K562 (cell line): ENCODE results near the gene PRF1. TPM values are rescaled to one million over a fixed set of nuclear protein-coding genes. Genes with fewer than 3 reads are reported as not detected.

Experiments
- ATAC-seq: fragments of 200-7000 bp; cut with Tn5 transposase; 3 replicates; pipeline ENCODE4 v1.9.1; 2020; ENCODE audit warnings: moderate library complexity
- BruUV-seq: library from RNA; stranded (reverse); fragments of 400-500 nt; replicated peaks from 2 replicates; lab custom pipeline; 2021; lab: Mats Ljungman, UMichigan
- CTCF ChIA-PET: fragments of 300-600 bp; formaldehyde crosslinking; extraction: SDS; loops from one replicate; lab custom pipeline; 2021; ENCODE audit warnings: low intra/inter-chr PET ratio; lab: Yijun Ruan, JAX
- POLR2A ChIA-PET: fragments of 300-600, 350-650 bp; sonication (Branson Sonifier 250); formaldehyde crosslinking; extraction: SDS; loops from one replicate; lab custom pipeline; 2021; ENCODE audit warnings: antibody characterized with exemption, inconsistent platforms; lab: Yijun Ruan, JAX
- DNase-seq, 4 experiments: peaks; one replicate each; pipeline versions ENCODE4 v3.0.0 to v3.0.0-alpha.2; 2011 to 2018; ENCODE audit warnings: low spot score in 3 of 4, mixed read lengths in 3 of 4; ENCODE audit errors: extremely low read depth in 1 of 4
- FAIRE-seq: peaks from 2 replicates; lab custom pipeline; 2011; peaks lifted over from hg19 to GRCh38; lab: Jason Lieb, UNC
- H2AFZ ChIP-seq: 2 replicates; pipeline ENCODE4 v1.6.0; 2011; ENCODE audit warnings: low read depth, low read length, control low read depth, inconsistent platforms
- H3K27ac ChIP-seq: fragments of 200-600 bp; 3 replicates; pipeline ENCODE4 v1.8.0; 2011; ENCODE audit warnings: low read depth, mild to moderate bottlenecking, control low read depth, inconsistent platforms, low read length, moderate library complexity, mixed read lengths; ENCODE audit errors: extremely low read depth
- H3K27me3 ChIP-seq, 2 experiments: fragments of 300-600 bp in 1 of 2; 2 replicates in 1 of 2; 3 replicates in 1 of 2; pipeline versions ENCODE4 v1.6.0 to v1.8.0; 2011; ENCODE audit warnings: inconsistent platforms in 2 of 2, low read length in 2 of 2, mild to moderate bottlenecking in 1 of 2, mixed read lengths in 1 of 2, moderate library complexity in 1 of 2; ENCODE audit not compliant: control insufficient read depth in 2 of 2, insufficient read depth in 2 of 2
- H3K36me3 ChIP-seq: fragments of 300-600 bp; 3 replicates; pipeline ENCODE4 v1.8.0; 2011; ENCODE audit warnings: mild to moderate bottlenecking, low read length, inconsistent platforms; ENCODE audit not compliant: control insufficient read depth, insufficient read depth
- H3K4me1 ChIP-seq, 2 experiments: fragments of 200-600 bp in 1 of 2; replicated peaks in 1 of 2; 2 replicates in 1 of 2; 3 replicates in 1 of 2; pipeline versions ENCODE4 v1.5.1 to v1.8.0; 2011; ENCODE audit warnings: inconsistent platforms in 2 of 2, low read length in 2 of 2, mild to moderate bottlenecking in 1 of 2, mixed read lengths in 1 of 2, moderate library complexity in 1 of 2; ENCODE audit not compliant: control insufficient read depth in 2 of 2, insufficient read depth in 2 of 2
- H3K4me2 ChIP-seq: 2 replicates; pipeline ENCODE4 v1.6.1; 2011; ENCODE audit warnings: low read length, control low read depth, inconsistent platforms, mixed read lengths; ENCODE audit not compliant: insufficient read depth
- H3K4me3 ChIP-seq: fragments of 200-600 bp; sonication (generic), shearing (Covaris generic); 2 replicates; pipeline ENCODE4 v1.5.1; 2016; ENCODE audit warnings: control low read depth, inconsistent platforms
- H3K79me2 ChIP-seq: fragments of 200-600 bp; 3 replicates; pipeline ENCODE4 v1.8.0; 2011; ENCODE audit warnings: low read length, inconsistent platforms; ENCODE audit not compliant: control insufficient read depth, insufficient read depth
- H3K9ac ChIP-seq, 2 experiments: 2 replicates each; pipeline versions ENCODE4 v1.6.0 to v1.6.1; 2011; ENCODE audit warnings: low read depth in 2 of 2, low read length in 2 of 2, control low read depth in 1 of 2, inconsistent platforms in 1 of 2, mild to moderate bottlenecking in 1 of 2, mixed read lengths in 1 of 2; ENCODE audit not compliant: insufficient read depth in 1 of 2
- H3K9me1 ChIP-seq: one replicate; pipeline ENCODE4 v1.6.0; 2011; ENCODE audit warnings: inconsistent platforms, mild to moderate bottlenecking, low read length, moderate library complexity; ENCODE audit not compliant: control insufficient read depth, insufficient read depth
- H3K9me3 ChIP-seq: replicated peaks from 2 replicates; pipeline ENCODE4 v1.5.1; 2011; ENCODE audit warnings: low read depth, low read length, inconsistent platforms; ENCODE audit not compliant: control insufficient read depth, insufficient read depth
- H4K20me1 ChIP-seq: replicated peaks from 2 replicates; pipeline ENCODE4 v1.6.1; 2011; ENCODE audit warnings: low read length, inconsistent platforms, mixed read lengths; ENCODE audit not compliant: control insufficient read depth, insufficient read depth
- PRDM10 ChIP-seq: fragments of 450-650 bp; IDR thresholded peaks from 2 replicates; pipeline ENCODE4 v1.6.1; 2018; ENCODE audit not compliant: partially characterized antibody
- ZNF174 ChIP-seq: fragments of 250-450 bp; sonication (Bioruptor Pico); IDR thresholded peaks from 2 replicates; pipeline ENCODE4 v1.4.0; 2020; ENCODE audit warnings: mild to moderate bottlenecking
- WGBS: fragments of 100-300 bp; shearing (Covaris generic); methylation state at CpG from one replicate; pipeline ENCODE4 v1.1.6; 2016; ENCODE audit warnings: low coverage, mixed read lengths; ENCODE audit not compliant: insufficient coverage; ENCODE audit errors: missing lambda C conversion rate; 5-methylcytosine and 5-hydroxymethylcytosine counted together
- in situ Hi-C: fragments of 300-500 bp; cut with MboI; formaldehyde crosslinking; loops from 4 replicates; pipeline ENCODE4 v1.15.0; 2018; ENCODE audit warnings: inconsistent platforms, mixed read lengths
- intact Hi-C: fragments of 100-400 bp; cut with micrococcal nuclease; formaldehyde crosslinking; loops from 2 replicates; pipeline ENCODE4 v1.14.2; 2022
- polyA plus RNA-seq, 8 experiments: library from polyadenylated mRNA; depleted of rRNA in 4 of 8; stranded (reverse) in 5 of 8; unstranded in 3 of 8; fragments of >200 nt; fragmentation: Nextera tagmentation in 2 of 8; fragmentation: Illumina TruSeq in 1 of 8; extraction: Ambion mirVana in 2 of 8; extraction: Trizol in 1 of 8; gene quantifications; 2 replicates each; pipeline versions ENCODE4 v1.2.1 to v1.2.3, GENCODE V29; 2011 to 2014; ENCODE audit warnings: inconsistent platforms in 1 of 8, missing spikeins in 1 of 8
- total RNA-seq, 7 experiments: library from RNA; depleted of rRNA in 6 of 7; stranded (reverse); fragments of >200 nt in 6 of 7; fragmentation: Illumina TruSeq in 2 of 7; extraction: Trizol in 2 of 7; gene quantifications; 2 replicates each; pipeline versions ENCODE4 v1.2.1 to v1.2.3, GENCODE V29; 2011 to 2021; ENCODE audit warnings: low replicate concordance in 1 of 7
- TF ChIP-seq, protein P1 (sequence below): fragments of 250-450 bp; sonication (Bioruptor Pico); IDR thresholded peaks from 2 replicates; pipeline ENCODE4 v1.9.0; 2021; ENCODE audit warnings: mild to moderate bottlenecking, inconsistent platforms

Gene PRF1
- total and polyA plus RNA-seq, 9 of the 15 experiments (the other 6 are each of a cell fraction or from before 2014, with no cell fraction given) = 3.8 to 8.6 (median 6.3) TPM

DNA sequence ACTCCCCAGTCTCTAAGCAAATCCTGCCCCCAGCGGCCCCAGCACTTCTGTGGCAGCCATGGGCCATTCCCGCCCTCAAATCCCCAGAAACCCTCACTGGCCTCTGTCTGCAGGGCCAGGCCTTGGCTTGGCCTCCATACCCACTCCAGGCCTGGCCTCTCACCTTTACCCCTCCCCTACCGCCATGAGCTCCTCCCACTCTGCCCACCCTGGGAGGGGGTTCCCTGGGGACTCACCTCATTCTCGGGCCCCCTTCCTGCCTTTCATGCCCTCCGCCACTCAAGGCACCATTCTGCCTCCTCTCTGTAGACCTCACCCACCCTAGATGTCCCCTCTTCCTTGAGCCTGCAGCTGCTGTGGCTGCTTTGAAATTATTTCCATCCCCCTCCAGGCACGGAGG lies 41.0 kb downstream of the PRF1 start:
- Histone ChIP-seq H3K27me3 (no peaks in the 10 kb centered on the region), H3K9me1 (no peaks in the 10 kb centered on the region), H3K27ac (no peak overlapping the region), H3K9me3 (no peaks in the 10 kb centered on the region), H3K36me3 (no peaks in the 10 kb centered on the region), H3K4me1 (peaks cover 25 to 75% of the 10 kb centered on the region in 2 experiments), H2AFZ (no peak overlapping the region), H3K79me2 (no peaks in the 10 kb centered on the region), H3K9ac (peak overlapping the region in 1 of 2 experiments; percentile 10; a peak in 1 of 4 replicates), H3K4me2 (no peak overlapping the region), H3K4me3 (no peak overlapping the region), H4K20me1 (no peaks in the 10 kb centered on the region)
- ATAC-seq = no peak
- 57% methylated on average over 6 of the region's 6 CpGs for whole genome bisulfite sequencing
- in situ Hi-C loops = no loop called here
- ChIA-PET POLR2A (interaction anchor here (1.4 to 2.9 kb wide), 2 partner anchors 10 to 18 kb away, joined by 3 to 11 read pairs; no protein-coding TSS in a partner anchor), CTCF (interaction anchor here (0.6 kb wide), 1 partner anchor 136 kb away, joined by 3 read pairs; no protein-coding TSS in a partner anchor)
- BruUV-seq = no TSS peak
- no peak for DNase-seq
- intact Hi-C loops = no loop called here
- no peak for FAIRE-seq
- no peak for TF ChIP-seq ZNF174
- TF ChIP-seq PRDM10 = peak; percentile 53
- TF ChIP-seq, protein P1, sequence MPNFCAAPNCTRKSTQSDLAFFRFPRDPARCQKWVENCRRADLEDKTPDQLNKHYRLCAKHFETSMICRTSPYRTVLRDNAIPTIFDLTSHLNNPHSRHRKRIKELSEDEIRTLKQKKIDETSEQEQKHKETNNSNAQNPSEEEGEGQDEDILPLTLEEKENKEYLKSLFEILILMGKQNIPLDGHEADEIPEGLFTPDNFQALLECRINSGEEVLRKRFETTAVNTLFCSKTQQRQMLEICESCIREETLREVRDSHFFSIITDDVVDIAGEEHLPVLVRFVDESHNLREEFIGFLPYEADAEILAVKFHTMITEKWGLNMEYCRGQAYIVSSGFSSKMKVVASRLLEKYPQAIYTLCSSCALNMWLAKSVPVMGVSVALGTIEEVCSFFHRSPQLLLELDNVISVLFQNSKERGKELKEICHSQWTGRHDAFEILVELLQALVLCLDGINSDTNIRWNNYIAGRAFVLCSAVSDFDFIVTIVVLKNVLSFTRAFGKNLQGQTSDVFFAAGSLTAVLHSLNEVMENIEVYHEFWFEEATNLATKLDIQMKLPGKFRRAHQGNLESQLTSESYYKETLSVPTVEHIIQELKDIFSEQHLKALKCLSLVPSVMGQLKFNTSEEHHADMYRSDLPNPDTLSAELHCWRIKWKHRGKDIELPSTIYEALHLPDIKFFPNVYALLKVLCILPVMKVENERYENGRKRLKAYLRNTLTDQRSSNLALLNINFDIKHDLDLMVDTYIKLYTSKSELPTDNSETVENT (CRISPR knock-in tag) = 0 out of 2 replicates have a peak, but pooled peaks have one; percentile 9
